HL-60/S4 (cell line): Measurements from ENCODE around the gene APOBEC3F.
"Not testable (repeated sequence)": the region's sequence is repeated elsewhere in the genome, so short reads cannot be mapped to it uniquely, and the experiment has no call there.

ENCODE experiments used
- in situ Hi-C: fragments of 300-500 bp; cut with MboI; formaldehyde crosslinking; loops from 2 replicates; pipeline ENCODE4 v1.14.3; 2022; ENCODE audit warnings: low sequenced_read_pairs

The APOBEC3F gene

GRCh38 chr22:39066442-39067276, 26.0 kb downstream of the APOBEC3F start:
- in situ Hi-C loops = not testable (repeated sequence)

DNA sequence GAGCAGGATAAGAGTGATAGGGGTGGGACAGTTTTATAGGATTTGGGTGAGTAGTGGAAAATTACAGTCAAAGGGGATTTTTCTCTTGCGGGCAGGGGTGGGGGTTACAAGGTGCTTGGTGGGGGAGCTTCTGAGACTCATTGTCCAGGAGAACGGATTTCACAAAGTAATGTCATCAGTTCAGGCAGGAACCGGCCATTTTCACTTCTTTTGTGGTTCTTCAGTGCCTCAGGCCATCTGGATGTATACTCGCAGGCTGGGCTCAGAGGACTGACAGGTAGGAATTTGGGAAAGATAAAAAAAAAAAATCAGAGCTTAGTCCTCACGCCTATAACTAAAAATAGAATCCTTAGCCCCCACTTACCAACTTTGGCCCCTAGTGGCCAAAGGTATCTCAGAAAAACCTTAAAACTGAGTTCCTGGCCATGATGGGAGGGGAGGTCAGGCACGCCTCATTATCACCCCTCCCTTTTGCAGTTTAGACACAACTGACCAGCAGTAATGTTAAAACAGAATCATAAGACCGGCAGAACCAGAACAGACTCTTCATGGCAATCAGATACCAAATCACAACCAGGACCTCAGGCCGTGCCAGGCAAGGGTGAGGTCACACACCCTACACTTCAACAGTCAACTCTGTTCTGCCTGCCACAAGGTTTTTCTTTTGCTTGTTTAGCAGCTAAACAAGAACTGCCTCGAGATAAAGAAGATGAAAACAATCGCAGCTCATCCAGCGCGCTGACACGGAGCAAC, 27.5 kb downstream of the APOBEC3F start:
- in situ Hi-C loops = no loop called here

GRCh38 chr22:39070186-39070585, 29.5 kb downstream of the APOBEC3F start:
- in situ Hi-C loops = no loop called here

DNA sequence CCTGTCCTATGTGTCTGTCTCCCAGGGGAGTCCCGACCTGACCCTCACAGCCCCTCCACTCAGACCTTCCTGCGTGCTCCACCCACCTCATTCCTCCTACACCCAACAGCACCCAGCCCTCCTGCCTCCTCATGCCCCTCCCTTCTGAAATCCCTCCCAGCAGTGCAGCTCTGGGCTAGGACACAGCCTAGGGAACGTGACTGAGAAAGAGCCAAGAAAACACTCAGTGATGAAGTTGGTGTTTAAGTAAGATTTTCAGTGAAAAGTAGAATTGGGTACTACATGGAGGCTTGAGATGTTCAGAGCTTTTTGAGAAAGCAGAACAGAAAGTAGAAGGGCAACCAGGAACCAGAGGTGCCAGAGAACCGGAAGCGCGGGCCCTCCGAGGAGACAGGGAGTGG, 31.9 kb downstream of the APOBEC3F start:
- in situ Hi-C loops = not testable (repeated sequence)

GRCh38 chr22:39073981-39074380, 33.3 kb downstream of the APOBEC3F start:
- in situ Hi-C loops = no loop called here

GRCh38 chr22:39076155-39077025, 35.7 kb downstream of the APOBEC3F start:
- in situ Hi-C loops = not testable (repeated sequence)

DNA sequence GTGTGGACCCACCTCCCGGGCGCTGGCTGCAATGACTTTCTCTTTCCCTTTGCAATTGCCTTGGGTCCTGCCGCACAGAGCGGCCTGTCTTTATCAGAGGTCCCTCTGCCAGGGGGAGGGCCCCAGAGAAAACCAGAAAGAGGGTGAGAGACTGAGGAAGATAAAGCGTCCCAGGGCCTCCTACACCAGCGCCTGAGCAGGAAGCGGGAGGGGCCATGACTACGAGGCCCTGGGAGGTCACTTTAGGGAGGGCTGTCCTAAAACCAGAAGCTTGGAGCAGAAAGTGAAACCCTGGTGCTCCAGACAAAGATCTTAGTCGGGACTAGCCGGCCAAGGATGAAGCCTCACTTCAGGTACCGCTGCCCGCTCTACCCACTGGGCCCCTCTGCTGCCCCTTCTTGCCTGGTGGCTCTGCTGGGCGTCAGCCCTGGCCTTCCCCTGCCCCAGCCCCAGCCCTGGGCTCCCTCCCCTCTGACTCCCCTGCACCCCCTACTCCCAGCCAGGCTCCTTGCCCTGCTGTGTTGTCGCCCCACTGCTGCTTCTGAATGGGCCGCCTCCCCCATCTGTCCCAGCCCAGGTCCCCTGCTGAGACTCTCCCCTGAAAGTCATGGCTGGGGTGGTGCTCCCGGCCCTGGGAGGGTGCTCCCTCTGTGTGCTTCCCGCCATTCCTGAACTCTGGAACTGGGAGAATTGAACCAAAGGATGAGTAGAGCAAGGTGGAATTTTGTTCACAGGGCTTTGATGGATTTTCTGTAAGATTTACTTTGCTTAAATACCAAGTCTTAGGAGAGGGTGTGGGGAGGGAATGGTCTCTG, 36.6 kb downstream of the APOBEC3F start, which contains the start of gene APOBEC3G:
Gene APOBEC3G, plus strand, starts transcription at position 250 of the 815 bp plus-strand sequence. Its CDS starts 87 bp downstream, at position 337.
- in situ Hi-C loops = not testable (repeated sequence)

DNA sequence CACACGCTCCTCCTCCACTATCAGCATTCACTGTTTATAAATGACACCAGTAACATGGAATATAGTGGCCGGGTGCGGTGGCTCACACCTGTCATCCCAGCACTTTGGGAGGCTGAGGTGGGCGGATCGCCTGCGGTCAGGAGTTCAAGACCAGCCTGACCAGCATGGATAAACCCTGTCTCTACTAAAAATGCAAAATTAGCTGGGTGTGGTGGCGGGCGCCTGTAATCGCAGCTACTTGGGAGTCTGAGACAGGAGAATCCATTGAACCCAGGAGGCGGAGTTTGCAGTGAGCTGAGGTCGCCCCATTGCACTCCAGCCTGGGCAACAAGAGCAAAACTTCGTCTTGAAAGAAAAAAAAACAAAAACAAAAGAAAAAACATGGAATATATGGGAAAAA, 37.2 kb downstream of the APOBEC3F start:
- in situ Hi-C loops = not testable (repeated sequence)

DNA sequence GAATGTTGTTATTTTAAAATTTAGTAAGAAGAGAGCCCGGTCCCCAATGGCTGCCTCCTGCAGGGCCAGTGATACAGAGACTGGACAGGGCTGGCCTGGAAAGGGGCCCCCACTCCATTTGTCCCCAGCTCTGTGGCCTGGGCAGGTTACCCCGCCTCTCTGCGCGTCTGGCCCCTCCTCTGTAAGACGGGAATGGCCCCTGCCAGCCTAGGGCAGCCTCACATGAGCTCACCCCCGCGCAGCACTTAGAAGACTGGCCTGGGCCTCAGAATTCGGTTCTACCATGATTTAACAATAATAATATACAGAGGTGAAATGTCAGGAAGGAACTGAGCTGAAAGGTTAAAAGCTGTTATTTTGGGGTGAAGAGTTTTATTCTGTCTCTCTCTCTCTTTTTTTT, 37.7 kb downstream of the APOBEC3F start:
- in situ Hi-C loops = no loop called here

GRCh38 chr22:39079054-39079637, 38.5 kb downstream of the APOBEC3F start:
- in situ Hi-C loops = not testable (repeated sequence)

DNA sequence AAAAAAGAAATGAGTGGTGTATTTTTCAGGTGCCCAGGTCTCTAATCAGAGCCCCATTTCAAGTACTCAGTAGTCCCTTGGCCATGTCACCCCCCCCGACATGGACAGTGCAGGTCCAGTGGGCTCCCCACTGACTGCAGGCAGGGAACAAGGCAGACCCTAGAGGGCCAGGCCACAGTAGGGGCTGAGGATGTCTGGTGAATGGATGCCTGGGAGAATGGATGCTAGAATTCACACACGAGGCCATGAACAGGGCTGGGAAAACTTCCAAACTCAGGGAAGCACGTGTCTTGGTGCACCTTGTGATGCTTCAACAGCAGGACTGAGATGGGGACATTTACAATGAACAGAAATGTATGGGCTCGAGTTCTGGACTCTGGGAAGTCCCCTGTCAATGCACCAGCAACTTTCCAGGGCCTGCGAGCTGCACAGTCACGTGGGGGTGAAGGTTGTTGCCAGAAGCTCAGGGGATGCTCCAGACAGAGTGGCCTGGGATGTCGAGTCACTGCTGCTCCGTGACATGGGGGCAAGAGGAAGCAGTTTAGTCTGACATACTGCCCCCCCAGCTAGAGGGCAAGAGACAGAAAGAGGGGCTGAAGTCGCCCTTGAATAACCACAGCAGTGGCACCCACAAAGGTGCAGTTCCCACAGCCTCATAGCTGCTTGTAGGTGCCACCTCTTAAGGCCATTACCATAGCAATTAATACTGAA, 39.5 kb downstream of the APOBEC3F start:
- in situ Hi-C loops = no loop called here

DNA sequence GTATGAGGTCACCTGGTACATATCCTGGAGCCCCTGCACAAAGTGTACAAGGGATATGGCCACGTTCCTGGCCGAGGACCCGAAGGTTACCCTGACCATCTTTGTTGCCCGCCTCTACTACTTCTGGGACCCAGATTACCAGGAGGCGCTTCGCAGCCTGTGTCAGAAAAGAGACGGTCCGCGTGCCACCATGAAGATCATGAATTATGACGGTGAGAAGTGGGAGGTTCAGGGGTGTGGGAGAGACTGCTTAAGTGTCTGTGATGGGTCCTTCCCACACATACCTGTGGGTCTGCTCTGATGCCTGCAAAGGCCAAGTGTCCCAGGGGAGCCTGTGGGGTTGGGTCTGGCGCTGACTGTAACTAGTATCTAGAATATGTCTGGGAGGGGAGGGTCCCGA, 40.4 kb downstream of the APOBEC3F start:
- in situ Hi-C loops = no loop called here

GRCh38 chr22:39081598-39081997, 40.9 kb downstream of the APOBEC3F start:
- in situ Hi-C loops = no loop called here

- in situ Hi-C loops = no loop called here
Measured at GRCh38 chr22:39083212-39084165, 42.8 kb downstream of the APOBEC3F start.

GRCh38 chr22:39084666-39085065, 44.0 kb downstream of the APOBEC3F start:
- in situ Hi-C loops = no loop called here

- in situ Hi-C loops = no loop called here
Measured at GRCh38 chr22:39087098-39087497, 46.4 kb downstream of the APOBEC3F start.

DNA sequence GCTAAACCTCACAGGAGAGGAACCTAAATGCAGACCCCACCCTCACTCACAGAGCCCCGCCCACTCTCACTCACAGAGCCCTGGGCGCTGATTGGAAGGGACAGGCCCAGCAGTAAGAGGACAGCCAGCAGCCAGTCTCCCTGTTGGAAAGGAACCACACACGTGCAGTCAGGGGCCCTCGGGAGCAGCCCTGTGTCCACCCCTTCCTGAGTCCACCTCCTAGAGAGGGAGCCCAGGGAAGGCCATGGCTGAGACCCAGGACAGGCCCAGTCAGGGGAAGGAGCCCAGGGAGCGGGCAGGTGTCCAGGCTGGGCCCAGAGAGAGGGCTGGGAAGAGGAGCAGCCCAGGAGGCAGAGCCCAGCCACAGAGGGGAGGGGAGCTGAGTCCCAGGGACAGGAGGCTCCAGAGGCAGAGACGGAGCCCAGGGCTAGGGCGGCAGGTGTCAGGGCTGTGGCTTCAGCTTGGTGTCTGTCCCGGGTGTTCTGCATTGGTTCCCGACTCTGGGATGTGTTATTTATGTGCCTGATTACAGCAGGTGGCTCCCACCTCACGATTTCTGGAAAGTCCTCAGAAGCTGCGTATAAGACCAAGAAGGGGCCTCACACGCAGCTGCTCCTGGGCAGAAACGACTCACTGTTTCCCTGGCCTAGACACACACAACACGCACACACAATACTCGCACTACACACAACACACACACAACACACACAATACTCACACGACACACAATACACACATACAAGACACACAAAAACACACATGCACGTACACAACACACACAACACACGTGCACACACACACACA, 47.4 kb downstream of the APOBEC3F start:
- in situ Hi-C loops = no loop called here
